WERI-Rb-1 (cell line): ENCODE data around the gene JAG2.

ENCODE experiments used
- DNase-seq: peaks from one replicate; pipeline ENCODE4 v3.0.0-alpha.2; 2020
- H3K27ac ChIP-seq: fragments of 250-450 bp; sonication (Bioruptor Pico); 2 replicates; pipeline ENCODE4 v1.5.1; 2020; ENCODE audit warnings: mild to moderate bottlenecking, moderate library complexity
- H3K27me3 ChIP-seq: fragments of 250-450 bp; sonication (Bioruptor Pico); 2 replicates; pipeline ENCODE4 v1.5.1; 2021; ENCODE audit warnings: mild to moderate bottlenecking, low read depth, moderate library complexity; ENCODE audit not compliant: insufficient read depth, severe bottlenecking
- H3K36me3 ChIP-seq: fragments of 250-450 bp; sonication (Bioruptor Pico); 2 replicates; pipeline ENCODE4 v1.5.1; 2020; ENCODE audit warnings: mild to moderate bottlenecking, moderate library complexity
- H3K4me3 ChIP-seq: 2 replicates; pipeline ENCODE4 v1.5.1; 2011; ENCODE audit warnings: low read depth, mild to moderate bottlenecking, control low read depth, low read length
- H3K9me3 ChIP-seq: fragments of 250-450 bp; sonication (Bioruptor Pico); 2 replicates; pipeline ENCODE4 v1.5.1; 2021; ENCODE audit warnings: mild to moderate bottlenecking, moderate library complexity; ENCODE audit not compliant: severe bottlenecking
- CTCF ChIP-seq: IDR thresholded peaks from 2 replicates; pipeline ENCODE4 v1.5.1; 2011; ENCODE audit warnings: low read depth, mild to moderate bottlenecking, control low read depth, inconsistent platforms, low read length

The JAG2 gene

GRCh38 chr14:105152794-105153241, 15.8 kb downstream of the JAG2 start:
- no peak for DNase-seq
- Histone ChIP-seq H3K9me3 (no peaks in the 10 kb centered on the region), H3K36me3 (peaks cover 55% of the 10 kb centered on the region), H3K27me3 (no peaks in the 10 kb centered on the region), H3K27ac (no peak overlapping the region), H3K4me3 (no peak overlapping the region)
- TF ChIP-seq CTCF: no peak

GRCh38 chr14:105151838-105152793, 16.5 kb downstream of the JAG2 start:
- H3K9me3 ChIP-seq: no peaks in the 10 kb centered on the region
- no peak for TF ChIP-seq CTCF
- peaks cover 52% of the 10 kb centered on the region for H3K36me3 ChIP-seq
- H3K4me3 ChIP-seq: no peak overlapping the region
- DNase-seq: no peak
- H3K27me3 ChIP-seq: no peaks in the 10 kb centered on the region
- no peak overlapping the region for H3K27ac ChIP-seq

DNA sequence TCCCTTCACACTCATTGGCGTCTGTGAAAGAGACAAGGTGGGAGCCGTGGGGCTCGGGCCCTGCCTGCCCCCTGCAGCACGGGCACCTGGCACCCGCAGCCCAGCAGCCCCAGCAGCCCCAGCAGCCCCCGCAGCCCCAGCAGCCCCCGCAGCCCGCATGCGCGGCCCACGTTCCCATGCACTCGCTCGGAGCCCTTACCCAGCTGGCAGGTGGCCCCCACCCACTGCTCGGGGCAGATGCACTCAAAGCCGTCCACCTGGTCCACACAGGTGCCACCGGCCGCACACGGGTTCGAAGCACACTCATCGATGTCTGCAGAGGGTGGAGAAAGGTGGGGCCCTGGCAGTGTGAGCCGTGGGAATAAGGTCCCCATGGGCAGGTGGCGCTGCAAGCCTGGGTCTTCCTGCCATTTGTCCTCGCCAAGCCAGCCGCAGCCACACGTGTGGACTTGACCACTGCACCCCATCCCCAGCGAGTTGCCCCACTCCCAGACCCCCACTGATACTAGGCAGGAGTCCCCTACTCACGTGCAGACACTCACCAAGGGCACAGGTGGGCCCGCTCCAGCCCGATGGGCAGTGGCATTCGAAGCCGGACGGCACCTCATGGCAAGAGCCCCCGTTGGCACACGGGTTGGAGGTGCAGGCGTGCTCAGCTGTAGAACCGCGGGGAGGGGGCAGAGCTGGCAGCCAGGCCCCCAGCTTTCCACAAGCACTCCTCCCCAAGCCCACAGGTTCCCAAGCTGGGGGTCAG, 17.3 kb downstream of the JAG2 start:
- Histone ChIP-seq H3K9me3 (no peaks in the 10 kb centered on the region), H3K4me3 (no peak overlapping the region), H3K27ac (no peak overlapping the region), H3K27me3 (no peaks in the 10 kb centered on the region), H3K36me3 (peaks cover 58% of the 10 kb centered on the region)
- DNase-seq: no peak
- no peak for TF ChIP-seq CTCF

DNA sequence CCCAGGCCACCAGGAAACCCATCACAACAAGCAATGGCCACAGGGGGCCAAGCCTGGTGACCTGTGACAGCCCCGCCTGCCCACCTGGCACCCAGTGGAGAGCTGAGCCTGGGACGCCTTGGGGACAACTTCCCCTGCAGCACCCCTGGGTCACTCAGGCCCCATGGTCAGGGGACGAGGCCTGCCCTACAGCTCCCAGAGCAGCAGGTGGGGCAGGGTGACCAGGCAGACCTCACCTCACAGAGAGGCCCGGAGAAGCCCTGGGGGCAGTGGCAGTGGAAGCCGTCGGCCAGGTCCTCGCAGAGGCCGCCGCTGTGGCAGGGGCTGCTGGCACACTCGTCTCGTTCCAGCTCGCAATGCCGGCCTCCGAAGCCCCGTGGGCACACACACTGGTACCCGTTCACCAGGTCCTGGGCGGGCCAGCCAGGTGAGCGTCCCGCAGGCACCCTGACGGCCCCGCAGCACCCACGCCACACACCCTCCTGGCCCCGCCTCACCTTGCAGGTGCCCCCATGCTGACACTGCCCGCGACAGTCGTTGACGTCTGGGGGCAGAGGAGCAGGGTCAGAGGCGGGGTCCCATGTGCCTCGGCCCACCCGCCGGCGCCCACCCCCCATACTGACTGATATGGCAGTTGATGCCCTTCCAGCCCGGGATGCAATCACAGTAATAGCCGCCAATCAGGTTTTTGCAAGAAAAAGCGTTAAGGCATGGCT, 18.1 kb downstream of the JAG2 start:
- no peaks in the 10 kb centered on the region for H3K9me3 ChIP-seq
- no peaks in the 10 kb centered on the region for H3K27me3 ChIP-seq
- H3K4me3 ChIP-seq: no peak overlapping the region
- H3K27ac ChIP-seq: no peak overlapping the region
- H3K36me3 ChIP-seq: peaks cover 60% of the 10 kb centered on the region
- TF ChIP-seq CTCF: no peak
- no peak for DNase-seq

DNA sequence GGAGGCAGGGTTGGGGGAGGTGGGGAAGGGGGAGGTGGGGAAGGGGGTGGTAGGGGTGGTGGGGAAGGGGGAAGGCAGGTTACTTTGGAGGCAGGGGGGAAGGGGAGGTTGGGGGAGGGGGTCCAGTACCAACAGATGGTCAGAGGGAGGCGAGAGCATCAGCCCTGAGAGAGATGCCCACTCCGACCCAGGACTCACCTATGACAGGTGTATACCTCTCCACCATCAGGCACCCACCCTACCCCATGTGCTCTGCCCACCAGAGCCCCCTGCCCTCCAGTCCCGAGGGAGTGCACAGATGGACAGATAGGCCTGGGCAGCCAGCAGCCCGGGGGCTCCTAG, 18.6 kb downstream of the JAG2 start:
- Histone ChIP-seq H3K27ac (no peak overlapping the region), H3K36me3 (peaks cover 60% of the 10 kb centered on the region), H3K9me3 (no peaks in the 10 kb centered on the region), H3K4me3 (no peak overlapping the region), H3K27me3 (no peaks in the 10 kb centered on the region)
- TF ChIP-seq CTCF: no peak
- no peak for DNase-seq
